Stimulated activated memory B cell treated with anti-CD40 and anti-IgM and Interleukin-4, amounts not matched to agents 10 μg/mL and 1 μg/mL and 100 μg/mL, for 72 hours (primary cell): ENCODE measurements around the gene FAM9C.
A peak's percentile ranks its signal among the peaks of the same experiment; 100 is the strongest.
"Not testable (repeated sequence)": the region's sequence is repeated elsewhere in the genome, so short reads cannot be mapped to it uniquely, and the experiment has no call there.

Source experiments
- ATAC-seq: fragments of 150-1000 bp; cut with Tn5 transposase; 2 replicates; pipeline ENCODE4 v1.10.0; 2021
- H3K27ac Mint-ChIP-seq: one replicate; pipeline ENCODE4 v1.8.0; 2022; ENCODE audit warnings: mild to moderate bottlenecking, mixed read lengths
- H3K27me3 Mint-ChIP-seq: one replicate; pipeline ENCODE4 v1.8.0; 2022; ENCODE audit warnings: mixed read lengths
- H3K36me3 Mint-ChIP-seq: one replicate; pipeline ENCODE4 v1.8.0; 2022; ENCODE audit warnings: mixed read lengths
- H3K4me1 Mint-ChIP-seq: one replicate; pipeline ENCODE4 v1.8.0; 2022; ENCODE audit warnings: mixed read lengths
- H3K4me3 Mint-ChIP-seq: one replicate; pipeline ENCODE4 v1.8.0; 2022; ENCODE audit warnings: mild to moderate bottlenecking, moderate library complexity, mixed read lengths
- H3K9me3 Mint-ChIP-seq: one replicate; pipeline ENCODE4 v1.8.0; 2022; ENCODE audit warnings: mixed read lengths

FAM9C gene

GRCh38 chrX:13061215-13061708, 16.8 kb upstream of the FAM9C start:
- H3K27ac Mint-ChIP-seq, result not testable (repeated sequence)

GRCh38 chrX:13059637-13060499, 15.4 kb upstream of the FAM9C start:
- peaks cover 7% of the 10 kb centered on the region for H3K36me3 Mint-ChIP-seq
- H3K4me3 Mint-ChIP-seq, result no peak overlapping the region
- peaks cover 8% of the 10 kb centered on the region for H3K9me3 Mint-ChIP-seq
- no peak for ATAC-seq
- H3K27me3 Mint-ChIP-seq, result no peaks in the 10 kb centered on the region
- H3K4me1 Mint-ChIP-seq, result peaks cover 25% of the 10 kb centered on the region
- H3K27ac Mint-ChIP-seq, result peak overlapping the region; percentile 60

More at GRCh38 chrX:13061215-13061708, 16.8 kb upstream of the FAM9C start:
- not testable (repeated sequence) for H3K4me3 Mint-ChIP-seq, H3K9me3 Mint-ChIP-seq, H3K27me3 Mint-ChIP-seq, H3K36me3 Mint-ChIP-seq, ATAC-seq
- H3K4me1 Mint-ChIP-seq, result peaks cover 12% of the 10 kb centered on the region

GRCh38 chrX:13055486-13055885, 11.1 kb upstream of the FAM9C start:
- H3K27ac Mint-ChIP-seq, result peak overlapping the region; percentile 65

GRCh38 chrX:13053171-13053570, 8.8 kb upstream of the FAM9C start:
- Mint-ChIP-seq H3K36me3 (no peaks in the 10 kb centered on the region), H3K9me3 (no peaks in the 10 kb centered on the region), H3K4me1 (peaks cover 38% of the 10 kb centered on the region), H3K27ac (peak overlapping the region; percentile 46), H3K4me3 (no peak overlapping the region), H3K27me3 (no peaks in the 10 kb centered on the region)
- ATAC-seq, result peak; percentile 39

More at GRCh38 chrX:13055486-13055885, 11.1 kb upstream of the FAM9C start:
- H3K27me3 Mint-ChIP-seq, result no peaks in the 10 kb centered on the region
- H3K4me3 Mint-ChIP-seq, result no peak overlapping the region
- peaks cover 43% of the 10 kb centered on the region for H3K4me1 Mint-ChIP-seq
- H3K36me3 Mint-ChIP-seq, result no peaks in the 10 kb centered on the region
- peak; percentile 70 for ATAC-seq
- H3K9me3 Mint-ChIP-seq, result no peaks in the 10 kb centered on the region

- Mint-ChIP-seq H3K27me3 (no peaks in the 10 kb centered on the region), H3K9me3 (no peaks in the 10 kb centered on the region), H3K36me3 (no peaks in the 10 kb centered on the region), H3K4me3 (no peak overlapping the region), H3K27ac (peak overlapping the region; percentile 46), H3K4me1 (peaks cover 38% of the 10 kb centered on the region)
- ATAC-seq, result peak; percentile 82
These were observed 7.2 kb upstream of the FAM9C start for GRCh38 chrX:13051529-13052172.

- H3K36me3 Mint-ChIP-seq, result no peaks in the 10 kb centered on the region
- no peak for ATAC-seq
- peaks cover 35% of the 10 kb centered on the region for H3K4me1 Mint-ChIP-seq
- H3K27me3 Mint-ChIP-seq, result no peaks in the 10 kb centered on the region
- no peaks in the 10 kb centered on the region for H3K9me3 Mint-ChIP-seq
- peak overlapping the region; percentile 46 for H3K27ac Mint-ChIP-seq
- H3K4me3 Mint-ChIP-seq, result no peak overlapping the region
These were observed 6.7 kb upstream of the FAM9C start for GRCh38 chrX:13051167-13051528.

GRCh38 chrX:13050151-13050550, 5.7 kb upstream of the FAM9C start:
- ATAC-seq, result no peak
- Mint-ChIP-seq H3K27ac (peak overlapping the region; percentile 46), H3K4me3 (no peak overlapping the region), H3K36me3 (no peaks in the 10 kb centered on the region), H3K4me1 (peaks cover 25% of the 10 kb centered on the region), H3K9me3 (no peaks in the 10 kb centered on the region), H3K27me3 (no peaks in the 10 kb centered on the region)

- H3K9me3 Mint-ChIP-seq, result no peaks in the 10 kb centered on the region
- H3K4me3 Mint-ChIP-seq, result no peak overlapping the region
- no peaks in the 10 kb centered on the region for H3K27me3 Mint-ChIP-seq
- ATAC-seq, result no peak
- H3K36me3 Mint-ChIP-seq, result no peaks in the 10 kb centered on the region
- H3K27ac Mint-ChIP-seq, result no peak overlapping the region
- H3K4me1 Mint-ChIP-seq, result peaks cover 18% of the 10 kb centered on the region
These were observed 3.9 kb upstream of the FAM9C start for GRCh38 chrX:13048280-13048679.

GRCh38 chrX:13047759-13048158, 3.3 kb upstream of the FAM9C start:
- Mint-ChIP-seq H3K27me3 (no peaks in the 10 kb centered on the region), H3K9me3 (no peaks in the 10 kb centered on the region), H3K27ac (no peak overlapping the region), H3K4me3 (no peak overlapping the region), H3K4me1 (peaks cover 18% of the 10 kb centered on the region), H3K36me3 (no peaks in the 10 kb centered on the region)
- ATAC-seq, result no peak

- H3K36me3 Mint-ChIP-seq, result no peaks in the 10 kb centered on the region
- H3K4me3 Mint-ChIP-seq, result no peak overlapping the region
- peaks cover 11% of the 10 kb centered on the region for H3K4me1 Mint-ChIP-seq
- no peak overlapping the region for H3K27ac Mint-ChIP-seq
- ATAC-seq, result no peak
- H3K9me3 Mint-ChIP-seq, result no peaks in the 10 kb centered on the region
- H3K27me3 Mint-ChIP-seq, result no peaks in the 10 kb centered on the region
These were observed 1.9 kb upstream of the FAM9C start for GRCh38 chrX:13046141-13046855.

GRCh38 chrX:13043938-13044337, 482 bp downstream of the FAM9C start:
- peaks cover 9% of the 10 kb centered on the region for H3K4me1 Mint-ChIP-seq
- no peak overlapping the region for H3K4me3 Mint-ChIP-seq
- H3K9me3 Mint-ChIP-seq, result peaks cover 7% of the 10 kb centered on the region
- no peak overlapping the region for H3K27ac Mint-ChIP-seq
- H3K27me3 Mint-ChIP-seq, result no peaks in the 10 kb centered on the region
- no peak for ATAC-seq
- H3K36me3 Mint-ChIP-seq, result no peaks in the 10 kb centered on the region

GRCh38 chrX:13043138-13043537, 1.3 kb downstream of the FAM9C start:
- H3K27me3 Mint-ChIP-seq, result no peaks in the 10 kb centered on the region
- H3K4me3 Mint-ChIP-seq, result no peak overlapping the region
- H3K4me1 Mint-ChIP-seq, result peaks cover 13% of the 10 kb centered on the region
- peaks cover 7% of the 10 kb centered on the region for H3K9me3 Mint-ChIP-seq
- ATAC-seq, result no peak
- H3K36me3 Mint-ChIP-seq, result no peaks in the 10 kb centered on the region
- no peak overlapping the region for H3K27ac Mint-ChIP-seq

GRCh38 chrX:13036896-13037295, 7.5 kb downstream of the FAM9C start:
- Mint-ChIP-seq H3K4me3 (no peak overlapping the region), H3K4me1 (peaks cover 27% of the 10 kb centered on the region), H3K27me3 (no peaks in the 10 kb centered on the region), H3K36me3 (peaks cover 6% of the 10 kb centered on the region), H3K9me3 (peaks cover 11% of the 10 kb centered on the region), H3K27ac (peak overlapping the region; percentile 10)
- ATAC-seq, result no peak

- Mint-ChIP-seq H3K36me3 (peaks cover 6% of the 10 kb centered on the region), H3K9me3 (peaks cover 4% of the 10 kb centered on the region), H3K27ac (no peak overlapping the region), H3K4me1 (peaks cover 23% of the 10 kb centered on the region), H3K27me3 (no peaks in the 10 kb centered on the region), H3K4me3 (no peak overlapping the region)
- no peak for ATAC-seq
These were observed 11.2 kb downstream of the FAM9C start for GRCh38 chrX:13033193-13033592.
